DMS 273 (cell line): ENCODE data around the gene ZEB1.
"Not testable (repeated sequence)": the region's sequence is repeated elsewhere in the genome, so short reads cannot be mapped to it uniquely, and the experiment has no call there.

Source experiments
- DNase-seq: peaks from one replicate; lab custom pipeline; 2025; ENCODE audit not compliant: unreplicated experiment; lab: John Stamatoyannopoulos, UW

Gene ZEB1

GRCh38 chr10:31364238-31364637 lies 45.2 kb downstream of the ZEB1 start:
- DNase-seq: not testable (repeated sequence)

DNA sequence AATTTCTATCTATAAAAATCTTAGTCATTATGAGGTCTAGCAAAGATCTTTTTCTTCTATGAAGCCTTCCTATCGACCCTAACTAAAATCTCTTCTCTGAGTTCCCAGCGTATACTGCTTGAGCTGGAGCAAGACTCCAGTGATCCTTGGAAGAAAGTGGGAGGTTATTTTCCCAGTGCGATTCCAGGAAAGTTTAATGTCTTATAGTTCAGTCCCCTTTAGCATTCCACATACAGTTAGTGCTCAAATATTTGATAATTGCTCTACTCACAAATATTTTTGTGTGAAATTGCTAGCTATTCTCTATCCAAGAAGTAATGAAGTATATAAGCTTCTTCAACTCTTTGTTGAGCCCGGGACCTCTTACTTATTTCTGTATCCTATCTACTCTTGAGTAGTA lies 47.7 kb downstream of the ZEB1 start:
- no peak for DNase-seq

- no peak for DNase-seq
These were observed 49.7 kb downstream of the ZEB1 start for GRCh38 chr10:31368724-31369123.

- no peak for DNase-seq
These were observed 53.4 kb downstream of the ZEB1 start for GRCh38 chr10:31372439-31372838.

DNA sequence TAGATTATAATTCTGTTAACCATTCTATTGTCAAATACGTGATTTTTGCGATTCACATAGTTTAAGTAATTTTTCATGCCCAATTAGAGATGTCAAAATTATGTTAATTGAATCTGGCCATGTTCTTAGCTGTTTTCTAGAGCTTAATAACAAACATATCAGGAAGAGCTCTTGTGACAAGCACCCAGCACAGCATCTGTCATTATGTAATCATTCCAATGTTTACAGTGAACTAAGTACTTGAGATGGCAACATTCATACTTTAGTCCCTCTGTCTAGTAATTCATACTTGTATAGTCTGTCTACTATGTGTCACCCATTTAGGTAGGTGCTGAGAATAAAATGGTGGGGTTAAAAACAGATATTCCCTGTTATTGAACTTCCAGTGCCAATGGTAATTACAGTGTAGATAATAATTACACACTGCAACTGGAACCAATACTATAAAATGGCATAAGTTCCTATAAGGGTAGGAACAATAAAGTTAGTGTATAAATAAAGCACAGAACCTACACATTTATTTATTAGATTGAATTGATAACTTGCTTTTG lies 55.2 kb downstream of the ZEB1 start:
- DNase-seq: peak; percentile 29

GRCh38 chr10:31381171-31381570 lies 62.2 kb downstream of the ZEB1 start:
- DNase-seq: no peak

- no peak for DNase-seq
These were observed 62.8 kb downstream of the ZEB1 start for GRCh38 chr10:31381766-31382316.

DNA sequence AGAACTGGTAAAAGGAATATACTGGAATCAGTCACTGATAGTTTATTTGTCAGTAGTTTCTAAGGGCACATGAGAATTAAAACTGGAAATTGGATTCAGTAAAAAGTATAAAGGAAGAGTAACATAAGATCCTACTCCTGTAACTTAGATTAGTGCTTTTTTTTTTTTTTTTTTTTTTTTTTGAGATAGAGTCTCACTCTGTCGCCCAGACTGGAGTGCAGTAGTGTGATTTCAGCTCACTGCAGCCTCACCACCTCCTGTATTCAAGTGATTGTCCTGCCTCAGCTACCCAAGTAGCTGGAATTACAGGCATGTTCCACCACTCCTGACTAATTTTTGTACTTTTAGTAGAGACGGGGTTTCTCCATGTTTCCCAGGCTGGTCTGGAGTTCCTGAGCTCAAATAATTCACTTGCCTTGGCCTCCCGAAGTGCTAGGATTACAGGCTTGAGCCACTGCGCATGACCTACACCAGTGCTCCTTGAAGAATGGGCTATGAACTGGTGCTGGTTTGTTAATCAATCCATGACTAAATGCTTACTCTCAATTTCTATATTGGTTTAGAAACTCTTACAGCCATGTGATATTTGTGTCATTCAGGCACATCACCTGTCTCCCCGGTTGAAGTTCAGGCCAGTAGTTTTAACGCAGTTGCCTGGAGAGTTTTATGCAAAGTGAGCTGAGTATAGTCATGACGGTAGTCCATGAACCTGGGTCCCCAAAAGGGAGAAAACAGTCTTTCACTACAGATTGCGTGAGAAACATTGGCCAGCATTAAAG lies 65.0 kb downstream of the ZEB1 start:
- no peak for DNase-seq

- no peak for DNase-seq
These were observed 65.6 kb downstream of the ZEB1 start for GRCh38 chr10:31384589-31384949.

DNA sequence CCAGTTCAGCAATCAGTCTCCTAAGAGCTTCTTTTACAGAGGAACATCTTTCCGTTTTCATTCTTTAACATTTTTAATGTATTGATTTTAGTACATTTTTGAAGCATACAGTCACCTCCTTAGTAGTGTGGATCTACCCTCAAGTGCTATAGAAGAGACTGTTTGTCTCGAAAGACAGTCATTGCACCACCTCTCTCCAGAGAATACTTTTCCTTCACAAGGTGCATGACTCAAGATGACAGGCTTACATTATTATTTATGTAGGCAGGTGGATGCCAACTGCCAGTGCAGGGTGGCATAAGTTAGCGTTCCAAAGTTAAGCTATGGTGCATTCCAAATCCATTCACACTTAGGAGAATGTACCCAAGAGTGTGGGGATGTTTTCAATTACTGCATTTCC lies 71.8 kb downstream of the ZEB1 start:
- no peak for DNase-seq

DNA sequence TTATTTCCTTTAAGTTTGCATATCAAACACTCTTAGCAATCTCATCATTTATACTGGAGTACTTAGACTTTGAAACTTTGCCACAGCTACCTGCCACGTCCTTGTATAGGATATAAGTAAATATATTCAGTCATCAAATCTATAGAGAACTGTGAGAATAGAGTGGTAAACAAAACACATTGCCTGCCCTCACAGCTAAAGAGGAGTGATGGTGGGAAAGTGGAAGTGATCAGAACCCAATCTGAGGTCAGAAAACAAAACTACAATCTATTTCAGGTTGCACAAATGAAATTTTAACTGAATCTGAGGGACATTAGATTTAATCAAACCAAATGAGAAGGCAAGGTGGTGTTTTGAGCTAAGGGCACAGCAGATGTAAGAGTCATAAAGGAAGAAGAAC lies 74.8 kb downstream of the ZEB1 start:
- DNase-seq: no peak

DNA sequence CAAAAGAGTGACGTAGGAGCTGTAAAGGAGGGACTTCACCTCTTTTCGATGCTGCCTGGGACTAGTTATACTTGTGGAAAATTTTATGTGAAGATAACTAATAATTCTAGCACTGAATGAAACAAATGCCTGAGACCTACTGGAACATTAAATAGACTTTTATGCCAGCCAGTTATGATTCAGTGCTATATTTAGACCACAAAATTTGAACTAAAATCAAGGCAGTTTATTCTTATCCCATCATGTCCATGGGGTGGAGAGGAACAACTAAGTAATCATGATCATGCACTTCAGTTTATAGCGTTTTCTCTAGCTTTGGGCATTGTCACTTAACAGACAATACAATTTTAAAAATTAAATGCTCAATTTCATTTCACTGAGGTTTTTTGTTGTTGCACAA lies 76.7 kb downstream of the ZEB1 start:
- no peak for DNase-seq

GRCh38 chr10:31396376-31396775 lies 77.4 kb downstream of the ZEB1 start:
- DNase-seq: no peak

DNA sequence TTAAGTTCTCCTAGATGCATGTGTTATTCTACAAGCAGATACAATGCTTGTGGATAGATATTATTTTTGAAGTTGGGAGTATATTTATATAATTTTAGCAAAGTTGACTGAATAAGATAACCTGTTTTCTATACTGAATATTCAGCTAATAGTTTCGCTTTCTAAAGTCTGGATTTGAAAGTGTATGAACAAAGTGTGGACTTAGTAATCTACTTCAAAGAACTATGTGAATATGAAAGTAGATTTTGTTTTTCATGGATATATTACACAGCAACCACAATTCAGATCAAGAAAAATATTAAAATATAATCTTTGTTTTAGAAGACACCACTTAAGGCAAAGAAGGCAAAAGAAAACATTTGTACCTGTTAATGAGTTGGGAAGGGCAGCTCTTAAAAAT lies 78.8 kb downstream of the ZEB1 start:
- DNase-seq: no peak

DNA sequence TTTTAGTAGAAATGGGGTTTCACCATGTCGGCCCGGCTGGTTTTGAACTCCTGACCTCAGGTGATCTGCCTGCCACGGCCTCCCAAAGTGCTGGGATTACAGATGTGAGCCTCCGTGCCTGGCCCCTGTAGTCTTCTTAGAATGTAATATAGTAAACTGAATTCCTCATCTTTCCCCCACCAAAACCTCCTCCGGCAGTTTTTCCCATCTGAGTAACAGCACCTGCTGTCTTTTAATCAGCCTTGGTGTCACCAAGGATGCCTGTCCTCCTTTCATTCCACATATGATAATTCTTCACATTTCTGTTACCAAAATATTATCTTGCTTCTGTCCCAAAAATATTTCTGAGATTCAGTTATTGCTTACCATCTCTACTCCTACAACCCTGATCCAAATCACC lies 80.2 kb downstream of the ZEB1 start:
- DNase-seq: no peak

DNA sequence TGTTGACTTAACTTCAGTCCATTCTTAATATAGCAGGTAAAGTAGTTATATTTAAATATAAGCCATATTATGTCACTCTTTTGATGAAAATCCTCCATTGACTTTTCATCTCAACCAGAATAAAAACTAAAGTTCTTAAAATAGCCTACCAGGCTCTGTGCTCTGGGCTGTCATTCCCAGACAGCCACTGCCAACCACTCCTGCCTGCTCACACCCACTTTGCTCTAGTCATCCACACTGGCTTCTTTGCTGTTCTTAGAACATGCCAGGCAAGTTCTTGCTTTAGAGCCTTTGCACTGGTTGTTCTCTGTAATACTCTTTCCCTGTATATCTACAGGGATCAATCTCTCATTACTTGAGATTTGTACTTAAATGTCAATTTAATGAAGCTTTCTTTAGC lies 80.6 kb downstream of the ZEB1 start:
- DNase-seq: peak; percentile 2

DNA sequence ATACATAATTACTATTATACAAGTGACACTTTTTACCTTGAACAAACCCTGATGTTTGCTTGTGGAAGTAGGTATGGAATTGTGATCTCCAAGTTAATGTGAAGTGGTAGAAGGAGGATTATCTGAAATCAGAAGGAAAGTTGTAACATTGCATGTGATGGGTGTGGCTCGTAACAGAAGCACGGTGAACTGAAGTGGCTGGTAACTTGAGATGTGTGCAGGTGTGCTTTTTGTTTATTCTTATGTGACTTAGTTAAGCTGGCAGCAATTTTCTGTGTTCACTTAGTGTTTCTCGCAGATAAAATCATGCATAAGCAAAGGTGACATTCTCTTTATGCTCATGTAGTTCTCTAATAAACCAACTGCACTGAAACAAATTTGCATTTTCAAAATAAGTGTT lies 82.3 kb downstream of the ZEB1 start:
- DNase-seq: peak; percentile 15

DNA sequence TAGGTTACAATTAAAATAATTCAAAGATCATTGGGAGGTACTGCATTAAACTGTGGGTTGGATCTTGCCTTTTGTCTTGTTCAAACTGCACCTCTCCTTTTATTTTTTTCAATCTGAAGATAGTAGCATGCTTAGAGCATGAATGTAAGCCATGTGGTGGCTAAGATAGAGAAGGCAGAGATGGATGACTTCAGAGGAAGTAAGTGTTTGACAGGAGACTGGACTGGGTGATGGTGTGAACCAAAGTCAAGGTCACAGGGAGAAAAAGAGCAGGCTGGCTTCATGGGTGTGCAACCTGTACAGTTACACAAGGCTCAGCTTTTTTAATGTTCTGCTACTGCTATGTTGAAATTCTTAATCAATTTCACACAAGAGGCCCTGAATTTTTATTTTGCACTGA lies 85.6 kb downstream of the ZEB1 start:
- no peak for DNase-seq

DNA sequence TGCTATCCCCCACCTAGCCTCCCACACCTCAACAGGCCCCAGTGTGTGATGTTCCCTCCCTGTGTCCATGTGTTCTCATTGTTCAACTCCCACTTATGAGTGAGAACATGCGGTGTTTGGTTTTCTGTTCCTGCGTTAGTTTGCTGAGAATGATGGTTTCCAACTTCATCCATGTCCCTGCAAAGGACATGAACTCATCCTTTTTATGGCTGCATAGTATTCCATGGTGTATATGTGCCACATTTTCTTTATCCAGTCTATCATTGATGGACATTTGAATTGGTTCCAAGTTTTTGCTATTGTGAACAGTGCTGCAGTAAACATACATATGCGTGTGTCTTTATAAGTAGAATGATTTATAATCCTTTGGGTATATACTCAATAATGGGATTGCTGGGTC lies 86.8 kb downstream of the ZEB1 start:
- not testable (repeated sequence) for DNase-seq

- DNase-seq: not testable (repeated sequence)
These were observed 93.4 kb downstream of the ZEB1 start for GRCh38 chr10:31412397-31412796.

- DNase-seq: no peak
These were observed 94.3 kb downstream of the ZEB1 start for GRCh38 chr10:31413325-31413724.

DNA sequence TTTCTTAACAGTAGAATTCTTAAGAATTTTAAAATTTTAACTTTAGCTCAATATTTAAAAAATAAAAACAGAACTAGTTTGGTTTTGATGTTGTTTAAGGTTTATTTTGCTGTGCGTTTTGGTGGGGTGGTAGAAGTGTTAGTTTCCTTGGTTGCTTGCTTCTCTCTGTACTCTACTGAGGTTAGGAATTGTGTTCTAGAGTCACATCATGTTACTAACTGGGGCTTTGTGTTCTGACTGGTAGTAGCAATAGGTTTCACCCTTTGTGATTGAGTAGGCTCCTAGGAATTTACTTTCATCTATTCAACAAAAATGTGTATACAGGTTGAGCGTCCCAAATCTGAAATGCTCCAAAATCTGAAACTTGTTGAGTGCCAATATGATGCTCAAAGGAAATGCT lies 99.5 kb downstream of the ZEB1 start:
- no peak for DNase-seq
